B cell (primary cell): ENCODE data around the gene L3MBTL1. TPM values are rescaled to one million over a fixed set of nuclear protein-coding genes. Genes with fewer than 3 reads are reported as not detected.
A peak's percentile ranks its signal among the peaks of the same experiment; 100 is the strongest.

ENCODE experiments used
- ATAC-seq: fragments of 200-7000 bp; cut with Tn5 transposase; one replicate; pipeline ENCODE4 v1.10.0; 2021; ENCODE audit warnings: low read depth, mild to moderate bottlenecking, moderate number of reproducible peaks, moderate library complexity
- CTCF ChIA-PET: fragments of 350-600 bp; sonication (Branson Sonifier 250); formaldehyde crosslinking; loops from one replicate; lab custom pipeline; 2021; ENCODE audit warnings: antibody characterized with exemption, inconsistent platforms; lab: Charles Lee
- POLR2A ChIA-PET: fragments of 350-600 bp; sonication (Branson Sonifier 250); formaldehyde crosslinking; loops from one replicate; lab custom pipeline; 2021; ENCODE audit warnings: antibody characterized with exemption; lab: Charles Lee
- DNase-seq: peaks from one replicate; pipeline ENCODE4 v3.0.0; 2013
- H2AFZ ChIP-seq: 2 replicates; pipeline ENCODE4 v1.6.1; 2012; ENCODE audit warnings: mild to moderate bottlenecking, low read depth, low read length; ENCODE audit not compliant: insufficient read depth, poor library complexity, severe bottlenecking
- H3K27ac ChIP-seq, 2 donors: 1 replicate in 1 of 2; 2 replicates in 1 of 2; pipeline ENCODE4 v1.5.1; 2012 to 2013; ENCODE audit warnings: low read length in 2 of 2, mild to moderate bottlenecking in 2 of 2, moderate library complexity in 1 of 2
- H3K27me3 ChIP-seq, 4 experiments: fragments of 200-600 bp in 1 of 4; sonication (generic) in 1 of 4; replicated peaks in 1 of 4; 1 replicate in 2 of 4; 2 replicates in 2 of 4; pipeline versions ENCODE4 v1.6.1 to v1.7.0; 2013 to 2016; ENCODE audit warnings: low read length in 3 of 4, mild to moderate bottlenecking in 2 of 4, mixed read lengths in 1 of 4, moderate library complexity in 1 of 4; ENCODE audit not compliant: insufficient read depth in 4 of 4, control insufficient read depth in 3 of 4; ENCODE audit errors: control extremely low read depth in 1 of 4
- H3K36me3 ChIP-seq, 2 experiments: replicated peaks in 1 of 2; 1 replicate in 1 of 2; 2 replicates in 1 of 2; pipeline versions ENCODE4 v1.6.1 to v1.7.1; 2013; ENCODE audit warnings: low read length in 1 of 2; ENCODE audit not compliant: insufficient read depth in 2 of 2, control insufficient read depth in 1 of 2; ENCODE audit errors: control extremely low read depth in 1 of 2, extremely low read depth in 1 of 2
- H3K4me1 ChIP-seq, 2 donors: fragments of 200-600 bp in 1 of 2; sonication (generic) in 1 of 2; 1 replicate in 1 of 2; 2 replicates in 1 of 2; pipeline versions ENCODE4 v1.5.1 to v1.6.1; 2013 to 2017; ENCODE audit warnings: low read length in 2 of 2; ENCODE audit not compliant: control insufficient read depth in 2 of 2, insufficient read depth in 2 of 2
- H3K4me2 ChIP-seq: replicated peaks from 2 replicates; pipeline ENCODE3; 2012; ENCODE audit warnings: mild to moderate bottlenecking, low read depth, low read length; ENCODE audit not compliant: poor library complexity, severe bottlenecking
- H3K4me3 ChIP-seq, 5 experiments: fragments of 200-600 bp in 1 of 5; sonication (generic) in 1 of 5; 1 replicate in 3 of 5; 2 replicates in 2 of 5; pipeline versions ENCODE4 v1.5.1 to v1.7.0; 2011 to 2016; ENCODE audit warnings: low read length in 4 of 5, mild to moderate bottlenecking in 4 of 5, low read depth in 2 of 5, control low read depth in 1 of 5, moderate library complexity in 1 of 5; ENCODE audit not compliant: insufficient read depth in 1 of 5; ENCODE audit errors: control extremely low read depth in 1 of 5, extremely low read depth in 1 of 5
- H3K79me2 ChIP-seq: fragments of 200-600 bp; sonication (generic); one replicate; pipeline ENCODE4 v1.6.0; 2016; ENCODE audit warnings: low read length; ENCODE audit not compliant: control insufficient read depth, insufficient read depth
- H3K9ac ChIP-seq: fragments of 200-600 bp; sonication (generic); 2 replicates; pipeline ENCODE4 v1.6.1; 2017; ENCODE audit warnings: mild to moderate bottlenecking, low read length, moderate library complexity
- H3K9me3 ChIP-seq, 3 donors: one replicate each; pipeline versions ENCODE4 v1.6.1 to v1.7.1; 2013; ENCODE audit warnings: low read length in 2 of 3; ENCODE audit not compliant: control insufficient read depth in 2 of 3, insufficient read depth in 1 of 3; ENCODE audit errors: control extremely low read depth in 1 of 3
- H4K20me1 ChIP-seq: 2 replicates; pipeline ENCODE4 v1.6.0; 2012; ENCODE audit warnings: mild to moderate bottlenecking, low read length; ENCODE audit not compliant: insufficient read depth, control insufficient read depth, poor library complexity, severe bottlenecking
- H3K27ac Mint-ChIP-seq: one replicate; pipeline ENCODE4 v1.8.0; 2021; ENCODE audit warnings: mixed read lengths
- H3K27me3 Mint-ChIP-seq: one replicate; pipeline ENCODE4 v1.8.0; 2021; ENCODE audit warnings: mixed read lengths
- H3K4me1 Mint-ChIP-seq: one replicate; pipeline ENCODE4 v1.8.0; 2021; ENCODE audit warnings: mixed read lengths
- H3K4me3 Mint-ChIP-seq: one replicate; pipeline ENCODE4 v1.8.0; 2021; ENCODE audit warnings: mixed read lengths
- H3K9me3 Mint-ChIP-seq: one replicate; pipeline ENCODE4 v1.8.0; 2022; ENCODE audit warnings: mixed read lengths; ENCODE audit not compliant: insufficient read depth
- CTCF ChIP-seq: fragments of 200-600 bp; IDR thresholded peaks from one replicate; pipeline ENCODE4 v1.8.0; 2022; ENCODE audit warnings: antibody characterized with exemption, mild to moderate bottlenecking
- EZH2 ChIP-seq: IDR thresholded peaks from 2 replicates; pipeline ENCODE4 v1.6.1; 2012; ENCODE audit warnings: borderline replicate concordance, low read depth, mild to moderate bottlenecking, moderate library complexity, low read length; ENCODE audit not compliant: insufficient read depth, poor library complexity, severe bottlenecking
- WGBS: methylation state at CpG from one replicate; pipeline ENCODE4 v1.1.5; 2013; ENCODE audit warnings: missing lambda C conversion rate; ENCODE audit not compliant: insufficient coverage; 5-methylcytosine and 5-hydroxymethylcytosine counted together
- intact Hi-C: fragments of 100-400 bp; cut with micrococcal nuclease; formaldehyde crosslinking; loops from one replicate; pipeline ENCODE4 v1.10.0; 2022
- polyA plus RNA-seq: library from polyadenylated mRNA; depleted of rRNA; stranded (reverse); fragments of >200 nt; gene quantifications from 2 replicates; pipeline ENCODE4 v1.2.3, GENCODE V29; 2012
- total RNA-seq, 2 donors: library from RNA; stranded (reverse); fragments of 120-200 nt in 1 of 2; gene quantifications; 1 replicate in 1 of 2; 2 replicates in 1 of 2; pipeline versions ENCODE4 v1.2.3 to v1.2.4, GENCODE V29; 2013 to 2022

Gene L3MBTL1
- total and polyA plus RNA-seq, 2 donors (not counting 1 experiment from before 2014, with no cell fraction given) = 15.6 to 31.4 TPM

DNA sequence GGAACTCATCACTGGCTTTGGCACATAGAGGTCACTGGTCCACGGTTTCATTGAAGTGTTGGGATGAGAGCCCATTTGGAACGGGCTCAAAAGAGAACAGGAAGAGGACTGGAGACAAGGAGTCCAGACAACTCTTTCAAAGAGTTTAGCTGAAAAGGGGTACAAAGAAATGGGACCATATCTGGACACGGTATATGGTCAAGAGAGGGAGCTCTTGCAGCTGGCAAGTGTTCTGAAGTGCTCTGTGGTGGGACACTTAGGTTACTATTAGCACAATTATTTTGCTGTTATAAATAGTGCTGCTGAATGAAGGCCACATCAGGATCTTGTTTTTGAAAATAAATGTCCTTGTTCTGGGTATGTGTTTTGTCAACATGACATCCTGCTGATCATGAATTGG is 55.9 kb downstream of the L3MBTL1 start:
- Mint-ChIP-seq H3K4me3 (no peak overlapping the region), H3K27ac (no peak overlapping the region), H3K4me1 (no peaks in the 10 kb centered on the region), H3K27me3 (no peaks in the 10 kb centered on the region), H3K9me3 (no peaks in the 10 kb centered on the region)
- TF ChIP-seq EZH2 (no peak), CTCF (no peak)
- intact Hi-C loops = loop anchor here (1.0 kb wide), 1 partner anchor 128 kb away; no protein-coding TSS in a partner anchor
- H3K4me1 ChIP-seq = no peaks in the 10 kb centered on the region
- no peak for ATAC-seq
- H3K9ac ChIP-seq = no peak overlapping the region
- H3K9me3 ChIP-seq = no peaks in the 10 kb centered on the region
- POLR2A ChIA-PET = no interaction called here
- CTCF ChIA-PET = interaction anchor here (0.6 to 2.0 kb wide), 6 partner anchors 27 to 654 kb away, joined by 3 to 14 read pairs (median 3); no protein-coding TSS in a partner anchor
- H3K27me3 ChIP-seq = no peaks in the 10 kb centered on the region
- 78% methylated on average over 3 of the region's 3 CpGs for WGBS
- no peaks in the 10 kb centered on the region for H4K20me1 ChIP-seq
- DNase-seq = peak; percentile 19
- H3K79me2 ChIP-seq = no peaks in the 10 kb centered on the region
- H3K36me3 ChIP-seq = no peaks in the 10 kb centered on the region
- H3K4me3 ChIP-seq = no peak overlapping the region
- no peak overlapping the region for H2AFZ ChIP-seq
- no peak overlapping the region for H3K4me2 ChIP-seq
- H3K27ac ChIP-seq = no peak overlapping the region

DNA sequence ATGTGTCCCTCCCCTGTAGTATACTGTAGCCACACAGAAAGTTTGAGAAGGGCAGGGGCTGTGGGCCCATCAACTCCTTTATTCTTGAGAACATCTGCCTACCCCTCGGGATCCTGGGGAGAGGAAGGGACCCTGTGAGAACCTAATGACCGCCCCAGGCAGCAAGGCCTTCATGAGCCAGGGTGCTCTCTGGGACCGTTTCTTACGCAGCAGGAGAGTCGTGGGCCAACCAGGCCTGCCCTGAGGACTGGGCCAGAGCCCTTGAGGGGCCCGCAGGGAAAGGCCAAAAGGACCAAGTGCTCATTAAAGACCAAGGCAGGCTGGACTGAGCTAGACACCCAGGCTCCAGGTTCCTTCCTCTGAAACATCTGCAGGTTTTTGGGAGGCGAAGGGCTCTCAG is 56.5 kb downstream of the L3MBTL1 start:
- no peak overlapping the region for H3K9ac ChIP-seq
- H3K27ac ChIP-seq = no peak overlapping the region
- H3K9me3 ChIP-seq = no peaks in the 10 kb centered on the region
- WGBS = 97% methylated on average over 7 of the region's 7 CpGs
- H3K27ac Mint-ChIP-seq = no peak overlapping the region
- CTCF ChIA-PET = interaction anchor here (0.9 to 2.0 kb wide), 5 partner anchors 117 to 130 kb away, joined by 3 to 14 read pairs (median 4); no protein-coding TSS in a partner anchor
- no peak overlapping the region for H3K4me3 Mint-ChIP-seq
- H2AFZ ChIP-seq = no peak overlapping the region
- no peak overlapping the region for H3K4me2 ChIP-seq
- DNase-seq (no peak), ATAC-seq (no peak)
- no peaks in the 10 kb centered on the region for H3K79me2 ChIP-seq
- intact Hi-C loops = loop anchor here (1.0 kb wide), 1 partner anchor 127 kb away; no protein-coding TSS in a partner anchor
- no peaks in the 10 kb centered on the region for H3K36me3 ChIP-seq
- no peaks in the 10 kb centered on the region for H4K20me1 ChIP-seq
- no peaks in the 10 kb centered on the region for H3K9me3 Mint-ChIP-seq
- no peaks in the 10 kb centered on the region for H3K27me3 Mint-ChIP-seq
- H3K4me1 ChIP-seq = no peaks in the 10 kb centered on the region
- H3K4me3 ChIP-seq = no peak overlapping the region
- H3K4me1 Mint-ChIP-seq = no peaks in the 10 kb centered on the region
- POLR2A ChIA-PET = no interaction called here
- TF ChIP-seq EZH2 (no peak), CTCF (no peak)
- no peaks in the 10 kb centered on the region for H3K27me3 ChIP-seq
